Ovary (tissue), 9 donors: ENCODE data around the gene LDLRAD4. TPM values are rescaled to one million over a fixed set of nuclear protein-coding genes. Genes with fewer than 3 reads are reported as not detected.

Experiments
- DNase-seq, 5 donors: peaks; one replicate each; pipeline ENCODE4 v3.0.0-alpha.2; 2019 to 2020
- H3K27ac ChIP-seq, 2 donors: fragments of 200-600 bp; one replicate each; pipeline versions ENCODE4 v1.5.1 to v1.8.0; 2019 to 2022
- H3K27me3 ChIP-seq: fragments of 200-600 bp; one replicate; pipeline ENCODE4 v1.8.0; 2022
- H3K36me3 ChIP-seq: fragments of 200-600 bp; sonication (generic); one replicate; pipeline ENCODE4 v1.5.1; 2019
- H3K4me1 ChIP-seq: one replicate; pipeline ENCODE4 v1.8.1; 2013; ENCODE audit warnings: mild to moderate bottlenecking, moderate library complexity; ENCODE audit not compliant: insufficient read depth
- H3K4me3 ChIP-seq: fragments of 200-600 bp; sonication (generic); one replicate; pipeline ENCODE4 v1.5.1; 2017
- H3K9me3 ChIP-seq, 2 donors: fragments of 200-600 bp in 1 of 2; sonication (generic) in 1 of 2; one replicate each; pipeline versions ENCODE4 v1.5.1 to v1.8.1; 2013 to 2019; ENCODE audit warnings: mild to moderate bottlenecking in 1 of 2, moderate library complexity in 1 of 2
- CTCF ChIP-seq, 3 donors: fragments of 450-650 bp in 2 of 3; fragments of 200-600 bp in 1 of 3; IDR thresholded peaks; one replicate each; pipeline versions ENCODE4 v1.5.1 to v1.8.0; 2016 to 2022; ENCODE audit warnings: antibody characterized with exemption in 3 of 3, mild to moderate bottlenecking in 1 of 3
- EP300 ChIP-seq: sonication (generic); formaldehyde crosslinking; IDR thresholded peaks from one replicate; pipeline ENCODE4 v1.6.1; 2017; ENCODE audit warnings: antibody characterized with exemption
- POLR2A ChIP-seq: fragments of 450-650 bp; IDR thresholded peaks from one replicate; pipeline ENCODE4 v1.6.1; 2017; ENCODE audit warnings: antibody characterized with exemption, mild to moderate bottlenecking, moderate library complexity
- WGBS, 3 donors: extraction: QIAGEN DNeasy Blood & Tissue Kit in 1 of 3; methylation state at CpG; one replicate each; pipeline versions ENCODE4 v1.1.5 to v1.1.7; 2013 to 2017; 5-methylcytosine and 5-hydroxymethylcytosine counted together
- intact Hi-C, 4 donors: fragments of 100-400 bp; cut with DNase I; formaldehyde crosslinking; loops; one replicate each; pipeline versions ENCODE4 v1.11.0 to v1.15.1; 2022 to 2023
- polyA plus RNA-seq, 2 donors: library from polyadenylated mRNA; stranded (reverse); fragments of 200-250 nt in 1 of 2; fragments of 350-450 nt in 1 of 2; fragmentation: Illumina TruSeq in 1 of 2; extraction: RNeasy Lipid Tissue Mini Kit (QIAGEN cat#74804) in 1 of 2; gene quantifications; one replicate each; pipeline ENCODE4 v1.2.3, GENCODE V29; 2013 to 2014
- total RNA-seq, 7 donors: library from RNA; depleted of rRNA in 2 of 7; stranded (reverse); fragments of >200 nt in 2 of 7; fragmentation: NEBNext Ultra II Directional in 3 of 7; extraction: Animal tissue kit (Norgen Biotek cat#: 25700) in 3 of 7; gene quantifications; one replicate each; pipeline versions ENCODE4 v1.1.0 to v1.2.4, GENCODE V29; 2016 to 2023
- donor health status: DM: no; HTN: no; CAD: no; lungs with moderate emphysema.
- donor health status: DM: no; HTN: no; CAD: no.
- donor health status: Bipolar disorder and iron deficiency.
- donor health status: DM: yes; HTN: yes; CAD: no.
- donor health status: DM: no; HTN: no; CAD: no.
- donor health status: DM: yes; HTN: yes; CAD: no.

Gene LDLRAD4
- total and polyA plus RNA-seq, 9 donors, result 2.3 to 31.6 (median 8.3) TPM

GRCh38 chr18:13471198-13471845, 252.8 kb downstream of the LDLRAD4 start:
- H3K27me3 ChIP-seq, result no peaks in the 10 kb centered on the region
- TF ChIP-seq CTCF (IDR thresholded peaks at IDR 0.05), result no peak
- no peak for TF ChIP-seq POLR2A
- TF ChIP-seq EP300, result no peak
- no peak overlapping the region for H3K27ac ChIP-seq
- no peaks in the 10 kb centered on the region for H3K36me3 ChIP-seq
- H3K4me1 ChIP-seq, result no peaks in the 10 kb centered on the region
- H3K9me3 ChIP-seq, result no peaks in the 10 kb centered on the region
- DNase-seq, result no peak
- H3K4me3 ChIP-seq, result no peak overlapping the region
- WGBS, 3 donors, result 90 to 93% (median 92%) methylated on average over 17 of the region's 17 CpGs
- intact Hi-C loops, result no loop called here

GRCh38 chr18:13471971-13472628, 253.5 kb downstream of the LDLRAD4 start:
- no peaks in the 10 kb centered on the region for H3K9me3 ChIP-seq
- DNase-seq, result no peak
- no peaks in the 10 kb centered on the region for H3K4me1 ChIP-seq
- intact Hi-C loops, result no loop called here
- 56 to 67% (median 60%) methylated on average over 17 of the region's 17 CpGs for WGBS, 3 donors
- H3K27ac ChIP-seq, result no peak overlapping the region
- H3K27me3 ChIP-seq, result no peaks in the 10 kb centered on the region
- TF ChIP-seq CTCF (IDR thresholded peaks at IDR 0.05) (no peak), POLR2A (no peak), EP300 (no peak)
- H3K36me3 ChIP-seq, result no peaks in the 10 kb centered on the region
- H3K4me3 ChIP-seq, result no peak overlapping the region

GRCh38 chr18:13473751-13474150, 255.2 kb downstream of the LDLRAD4 start:
- no peak for DNase-seq
- Histone ChIP-seq H3K27me3 (no peaks in the 10 kb centered on the region), H3K27ac (no peak overlapping the region), H3K36me3 (no peaks in the 10 kb centered on the region), H3K4me1 (no peaks in the 10 kb centered on the region), H3K4me3 (no peak overlapping the region), H3K9me3 (no peaks in the 10 kb centered on the region)
- intact Hi-C loops, result no loop called here
- 96 to 98% (median 96%) methylated on average over 6 of the region's 6 CpGs for WGBS, 3 donors
- TF ChIP-seq POLR2A (no peak), EP300 (no peak), CTCF (IDR thresholded peaks at IDR 0.05) (no peak)

- 92 to 100% (median 98%) methylated on average over 3 of the region's 3 CpGs for WGBS, 3 donors
- Histone ChIP-seq H3K4me1 (no peaks in the 10 kb centered on the region), H3K27ac (no peak overlapping the region), H3K9me3 (no peaks in the 10 kb centered on the region), H3K4me3 (no peak overlapping the region), H3K36me3 (no peaks in the 10 kb centered on the region), H3K27me3 (no peaks in the 10 kb centered on the region)
- no peak for TF ChIP-seq CTCF (IDR thresholded peaks at IDR 0.05)
- no peak for TF ChIP-seq POLR2A
- TF ChIP-seq EP300, result no peak
- intact Hi-C loops, result no loop called here
- no peak for DNase-seq
These were observed 255.8 kb downstream of the LDLRAD4 start for GRCh38 chr18:13474336-13474735.
